ENCODE results near the gene AGPAT3.

AGPAT3 gene

DNA sequence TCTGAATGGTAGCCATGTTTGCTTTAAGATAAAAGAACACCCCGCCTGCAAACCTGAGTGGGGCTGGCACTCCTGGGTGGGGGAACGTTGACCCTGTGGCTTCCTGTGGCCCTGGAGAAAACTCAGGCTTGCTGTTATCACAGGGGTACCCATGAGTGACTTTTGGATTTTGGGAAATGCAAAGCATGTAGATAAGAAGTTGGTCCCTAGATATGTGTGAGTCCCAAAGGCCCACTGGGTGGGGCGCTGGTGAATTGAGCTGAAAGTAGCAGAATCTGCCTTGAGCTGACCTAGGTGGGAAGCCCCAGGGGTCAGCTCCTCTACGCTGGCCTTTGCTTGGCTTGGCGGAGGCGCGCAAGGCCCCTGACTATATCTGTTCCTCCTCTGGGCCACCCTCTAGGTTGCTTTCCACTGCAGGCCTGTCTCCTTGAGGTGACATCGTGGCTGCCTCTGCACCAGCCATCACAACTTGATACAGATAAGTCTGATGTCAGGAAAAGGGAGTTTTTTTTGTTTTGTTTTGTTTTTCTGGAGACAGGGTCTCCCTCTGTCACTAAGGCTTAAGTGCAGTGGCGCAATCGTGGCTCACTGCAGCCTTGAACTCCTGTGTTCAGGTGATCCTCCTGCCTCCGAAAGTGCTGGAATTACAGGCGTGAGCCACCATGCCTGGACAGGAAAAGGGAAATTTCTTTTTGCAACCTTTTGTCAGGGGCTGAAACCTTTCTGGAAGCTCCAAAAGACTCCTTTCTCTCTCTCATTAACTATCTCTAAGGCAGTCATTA lies 72.2 kb downstream of the AGPAT3 start:
- no peak for TF ChIP-seq POLR2A (IDR thresholded peaks at IDR 0.05; ENCODE audit: low read depth, low read length)
- TF ChIP-seq TAF1 (IDR thresholded peaks at IDR 0.05; ENCODE audit: borderline replicate concordance, low read depth, low read length): no peak
- no peak for TF ChIP-seq POLR2AphosphoS5 (IDR thresholded peaks at IDR 0.05; ENCODE audit: low read depth, low read length)
- DNase-seq (ENCODE audit: insufficient read length) (no peak), FAIRE-seq (no peak)

DNA sequence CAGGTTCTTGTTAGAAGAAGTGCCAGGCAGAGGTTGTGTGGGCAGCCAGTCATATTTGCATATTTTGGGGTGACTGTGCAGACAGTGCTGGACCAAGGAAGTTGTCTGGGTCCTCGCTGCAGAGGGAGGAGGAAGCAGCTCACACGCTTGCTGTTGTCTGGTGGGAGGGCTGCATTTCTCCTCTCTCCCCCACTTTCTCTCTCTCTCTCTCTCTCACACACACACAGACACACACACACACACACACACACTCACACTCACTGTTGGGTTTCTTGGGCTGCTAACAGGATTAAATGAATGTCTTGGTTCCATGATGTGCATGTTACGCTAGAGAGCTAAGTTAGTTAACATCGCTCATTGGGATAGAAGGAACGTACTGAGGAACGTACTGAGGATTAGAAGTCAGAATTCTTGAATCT lies 72.9 kb downstream of the AGPAT3 start:
- peak; percentile 65 for DNase-seq (ENCODE audit: insufficient read length)
- FAIRE-seq: peak; percentile 92
- TF ChIP-seq POLR2AphosphoS5 (IDR thresholded peaks at IDR 0.05; ENCODE audit: low read depth, low read length) (0 out of 2 replicates have a peak, but pooled peaks have one; percentile 30), POLR2A (IDR thresholded peaks at IDR 0.05; ENCODE audit: low read depth, low read length) (no peak)

DNA sequence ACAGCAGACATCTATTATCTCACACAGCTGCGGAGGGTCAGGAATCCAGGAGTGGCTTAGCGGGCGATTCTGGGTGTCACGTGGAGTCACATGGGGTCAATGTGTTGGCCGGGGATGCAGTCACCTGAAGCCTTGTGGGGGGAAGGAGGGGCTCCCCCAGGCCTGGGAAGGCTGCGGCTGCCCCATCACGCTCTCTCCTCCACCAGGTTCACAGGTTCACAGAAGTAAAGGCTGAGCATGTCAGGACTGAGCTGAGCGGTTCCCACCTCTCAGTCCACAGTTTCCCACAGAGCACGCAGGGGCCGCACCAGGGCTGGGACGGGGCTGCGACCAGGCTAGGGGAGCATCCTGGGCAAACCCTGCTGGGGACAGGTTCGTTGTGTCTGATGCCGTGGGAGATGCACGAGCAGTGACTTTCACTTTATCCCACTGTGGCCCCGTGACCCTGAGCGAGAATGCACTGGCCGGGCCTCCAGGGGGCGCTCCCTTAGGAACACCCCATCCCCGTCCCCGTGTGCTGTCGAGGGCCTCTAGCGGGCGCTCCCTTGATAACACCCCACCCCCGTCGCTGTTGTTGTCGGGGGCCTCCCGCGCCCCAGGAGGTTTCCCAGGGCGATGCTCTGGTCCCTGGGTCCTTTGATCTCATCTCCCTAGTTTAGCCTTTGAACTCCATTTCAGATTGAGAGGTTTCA lies 73.9 kb downstream of the AGPAT3 start:
- FAIRE-seq: peak; percentile 97
- DNase-seq (ENCODE audit: insufficient read length): peak; percentile 96
- TF ChIP-seq TAF1 (IDR thresholded peaks at IDR 0.05; ENCODE audit: borderline replicate concordance, low read depth, low read length): no peak
- TF ChIP-seq POLR2A (IDR thresholded peaks at IDR 0.05; ENCODE audit: low read depth, low read length): no peak; the same call in 1 of the 2 replicates
- no peak for TF ChIP-seq POLR2AphosphoS5 (IDR thresholded peaks at IDR 0.05; ENCODE audit: low read depth, low read length)

DNA sequence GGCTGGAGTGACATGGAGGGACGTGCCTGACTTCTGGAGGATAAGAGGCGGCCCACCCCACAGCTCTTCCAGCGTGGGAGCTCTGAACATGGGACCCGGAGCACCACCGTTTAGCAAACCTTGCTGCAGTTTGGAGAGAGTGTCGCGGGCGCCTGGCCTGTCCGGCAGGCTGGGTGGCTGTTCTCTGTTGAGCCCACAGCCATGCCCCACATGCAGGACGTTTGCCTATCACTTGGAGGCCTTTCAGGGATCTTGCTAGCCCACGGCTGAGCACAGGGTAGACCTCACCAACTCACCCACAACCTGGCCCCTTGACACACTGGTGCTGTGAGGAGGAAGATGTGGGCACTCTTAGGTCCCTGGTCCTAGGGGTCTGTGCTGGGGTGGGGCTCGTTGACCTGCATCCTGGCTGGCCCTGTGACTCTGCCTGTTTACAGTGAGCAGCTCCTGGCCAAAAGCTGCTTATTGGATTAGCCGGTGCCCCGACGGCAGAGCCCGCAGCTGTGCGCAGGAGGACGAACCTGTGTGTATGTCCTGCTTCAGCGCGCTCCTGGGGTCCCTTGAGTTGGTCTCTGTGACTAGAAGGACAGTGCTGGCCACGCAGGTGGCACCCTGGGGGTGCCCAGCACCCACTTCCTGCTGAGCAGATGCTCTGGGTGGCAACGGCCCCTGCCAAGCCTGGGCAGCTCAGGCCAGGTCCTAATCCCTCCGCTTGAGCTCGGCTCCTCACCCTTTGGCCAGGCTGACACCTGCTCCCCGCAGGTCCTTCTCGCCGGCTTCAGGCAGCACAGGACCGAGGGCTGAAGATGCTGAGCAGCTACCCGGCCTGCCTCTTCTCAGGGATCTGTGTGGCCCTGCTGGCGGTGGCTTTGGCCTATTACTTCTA lies 74.7 kb downstream of the AGPAT3 start:
- no peak for FAIRE-seq
- no peak for DNase-seq (ENCODE audit: insufficient read length)
- TF ChIP-seq POLR2A (IDR thresholded peaks at IDR 0.05; ENCODE audit: low read depth, low read length) (no peak), TAF1 (IDR thresholded peaks at IDR 0.05; ENCODE audit: borderline replicate concordance, low read depth, low read length) (no peak), POLR2AphosphoS5 (IDR thresholded peaks at IDR 0.05; ENCODE audit: low read depth, low read length) (no peak)

DNA sequence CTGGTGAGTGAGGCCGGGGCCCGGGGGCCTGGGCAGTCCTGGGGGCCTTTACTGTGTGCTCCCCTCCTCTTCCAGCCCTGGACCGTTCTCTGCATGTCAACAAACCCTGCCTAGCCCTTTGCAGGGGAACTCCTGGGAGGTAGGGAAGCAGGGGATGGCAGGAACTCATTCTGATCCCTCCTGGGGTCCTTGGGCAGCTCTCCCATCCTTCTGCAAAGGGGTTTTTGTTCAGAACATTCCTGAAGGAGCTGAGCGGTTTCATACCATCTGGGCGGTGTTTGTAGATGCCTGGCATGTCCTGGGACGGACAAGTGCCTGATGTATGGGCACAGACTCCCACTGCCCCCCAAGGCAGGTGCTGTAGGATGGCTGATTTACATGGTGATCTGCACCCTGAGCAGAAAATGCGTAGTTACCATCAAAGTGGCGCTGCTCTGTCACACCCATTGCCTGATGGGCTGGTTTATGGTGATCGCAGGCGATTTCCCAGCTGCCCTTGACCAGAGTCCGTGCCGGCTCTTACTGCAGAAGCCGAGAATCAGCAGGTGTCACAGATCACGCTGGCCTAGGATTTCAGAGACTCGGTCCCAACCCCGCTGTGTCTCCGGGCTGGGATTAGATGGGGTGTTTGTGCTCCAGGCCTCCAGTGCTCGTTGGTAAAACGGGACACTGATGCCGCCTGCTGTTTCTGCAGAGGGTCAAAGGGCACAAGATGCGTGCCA lies 75.5 kb downstream of the AGPAT3 start:
- TF ChIP-seq POLR2A (IDR thresholded peaks at IDR 0.05; ENCODE audit: low read depth, low read length) (no peak), POLR2AphosphoS5 (IDR thresholded peaks at IDR 0.05; ENCODE audit: low read depth, low read length) (no peak), TAF1 (IDR thresholded peaks at IDR 0.05; ENCODE audit: borderline replicate concordance, low read depth, low read length) (no peak)
- FAIRE-seq (no peak), DNase-seq (ENCODE audit: insufficient read length) (no peak)

DNA sequence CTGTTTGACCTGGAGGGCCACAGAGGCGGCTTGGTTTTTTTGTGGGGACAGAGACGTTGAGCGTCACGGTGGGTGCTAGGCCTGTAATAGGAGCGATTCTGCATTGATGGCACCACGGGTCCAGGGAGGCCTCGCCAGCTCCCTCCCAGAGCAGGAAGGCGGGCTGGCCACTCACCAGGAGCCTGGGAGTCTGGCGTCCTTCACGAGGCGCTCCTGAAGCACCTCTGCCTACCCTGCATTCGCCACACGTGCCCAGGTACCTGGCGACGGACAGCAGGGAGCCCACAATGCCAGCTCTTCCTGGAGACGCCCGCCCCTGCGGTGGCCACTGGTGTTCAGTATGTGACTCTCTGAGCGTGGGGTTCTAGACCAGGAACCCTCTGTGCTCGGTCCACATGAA lies 77.2 kb downstream of the AGPAT3 start:
- FAIRE-seq (no peak), DNase-seq (ENCODE audit: insufficient read length) (no peak)
- TF ChIP-seq POLR2AphosphoS5 (IDR thresholded peaks at IDR 0.05; ENCODE audit: low read depth, low read length): no peak
- no peak for TF ChIP-seq POLR2A (IDR thresholded peaks at IDR 0.05; ENCODE audit: low read depth, low read length)
- TF ChIP-seq TAF1 (IDR thresholded peaks at IDR 0.05; ENCODE audit: borderline replicate concordance, low read depth, low read length): no peak

DNA sequence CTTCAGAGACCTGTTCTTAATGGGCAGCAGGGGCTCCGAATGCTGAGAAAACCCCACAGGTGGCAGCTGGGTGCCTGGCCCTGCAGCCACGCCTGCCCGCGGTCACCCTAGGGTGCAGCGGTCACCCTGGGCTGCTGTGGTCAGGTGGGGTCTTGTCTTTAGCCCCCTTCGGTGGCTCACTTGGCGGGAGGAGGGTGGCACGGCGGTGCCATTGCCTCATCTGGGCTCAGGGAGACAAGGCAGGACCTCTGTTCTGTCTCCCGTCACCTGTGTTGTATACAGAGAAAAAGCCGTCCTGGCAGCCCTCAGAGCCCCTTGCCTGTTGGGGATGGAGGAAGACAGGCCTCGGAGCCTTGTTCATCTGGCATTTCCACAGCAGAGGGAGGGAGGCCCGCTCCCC lies 77.6 kb downstream of the AGPAT3 start:
- no peak for DNase-seq (ENCODE audit: insufficient read length)
- TF ChIP-seq TAF1 (IDR thresholded peaks at IDR 0.05; ENCODE audit: borderline replicate concordance, low read depth, low read length) (no peak), POLR2A (IDR thresholded peaks at IDR 0.05; ENCODE audit: low read depth, low read length) (no peak), POLR2AphosphoS5 (IDR thresholded peaks at IDR 0.05; ENCODE audit: low read depth, low read length) (no peak)
- FAIRE-seq: no peak

DNA sequence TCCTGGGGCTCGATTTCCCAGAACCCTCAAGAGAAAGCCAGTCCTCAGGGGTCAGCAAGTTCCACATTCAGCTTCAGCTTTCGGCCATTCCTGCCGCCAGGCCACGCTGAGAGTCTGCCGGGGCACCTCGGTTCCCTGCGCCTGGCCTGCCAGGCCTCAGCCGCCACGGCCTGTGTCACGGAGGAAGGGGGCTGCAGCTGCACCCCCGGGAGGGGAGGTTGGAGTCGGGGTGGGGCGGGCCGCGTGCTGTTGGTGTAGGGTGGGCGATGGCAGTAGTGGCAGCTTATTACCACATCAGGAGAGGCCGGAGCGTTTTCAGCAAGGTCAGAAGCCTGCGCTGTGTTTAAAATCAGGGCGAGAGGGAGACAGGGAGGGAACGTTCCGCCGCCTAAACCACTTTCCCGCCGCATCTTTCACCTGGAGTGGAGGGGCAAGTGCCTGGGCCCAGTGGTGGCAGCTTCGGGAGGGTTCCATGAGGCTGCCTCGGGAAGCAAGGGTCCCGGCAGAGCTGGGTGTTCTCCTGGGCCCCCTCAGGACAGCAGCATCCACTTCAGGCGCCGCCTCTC lies 78.6 kb downstream of the AGPAT3 start:
- FAIRE-seq (no peak), DNase-seq (ENCODE audit: insufficient read length) (no peak)
- TF ChIP-seq POLR2A (IDR thresholded peaks at IDR 0.05; ENCODE audit: low read depth, low read length): no peak
- no peak for TF ChIP-seq TAF1 (IDR thresholded peaks at IDR 0.05; ENCODE audit: borderline replicate concordance, low read depth, low read length)
- TF ChIP-seq POLR2AphosphoS5 (IDR thresholded peaks at IDR 0.05; ENCODE audit: low read depth, low read length): no peak

DNA sequence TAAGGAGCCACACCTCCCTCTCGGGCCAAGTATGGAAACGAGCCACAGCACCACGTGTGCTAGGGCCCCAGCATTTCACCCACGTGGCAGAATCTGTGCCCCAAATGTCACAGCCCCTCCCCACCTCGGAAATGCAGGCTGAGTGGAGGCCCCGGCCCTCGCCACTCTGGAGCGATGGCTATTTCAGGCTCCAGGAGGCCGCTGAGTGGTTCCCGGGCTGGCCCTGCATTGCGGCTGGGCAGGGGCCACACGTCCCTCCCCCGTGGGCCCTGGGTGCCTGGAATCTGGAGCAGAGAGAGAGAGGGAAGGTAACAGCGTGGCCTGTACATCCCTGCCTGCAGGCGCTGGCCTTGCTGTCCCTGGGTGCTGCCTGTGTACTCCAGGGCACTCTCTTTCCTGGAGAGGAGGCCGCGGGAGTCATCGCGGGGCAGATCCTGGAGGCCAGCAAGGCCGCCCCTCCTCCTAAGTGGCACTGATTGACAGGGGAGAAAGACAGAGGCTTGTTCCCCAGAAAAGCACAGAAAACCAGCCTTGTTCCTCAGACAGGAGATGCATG lies 79.1 kb downstream of the AGPAT3 start:
- FAIRE-seq (no peak), DNase-seq (ENCODE audit: insufficient read length) (no peak)
- no peak for TF ChIP-seq TAF1 (IDR thresholded peaks at IDR 0.05; ENCODE audit: borderline replicate concordance, low read depth, low read length)
- no peak for TF ChIP-seq POLR2A (IDR thresholded peaks at IDR 0.05; ENCODE audit: low read depth, low read length)
- TF ChIP-seq POLR2AphosphoS5 (IDR thresholded peaks at IDR 0.05; ENCODE audit: low read depth, low read length): no peak

DNA sequence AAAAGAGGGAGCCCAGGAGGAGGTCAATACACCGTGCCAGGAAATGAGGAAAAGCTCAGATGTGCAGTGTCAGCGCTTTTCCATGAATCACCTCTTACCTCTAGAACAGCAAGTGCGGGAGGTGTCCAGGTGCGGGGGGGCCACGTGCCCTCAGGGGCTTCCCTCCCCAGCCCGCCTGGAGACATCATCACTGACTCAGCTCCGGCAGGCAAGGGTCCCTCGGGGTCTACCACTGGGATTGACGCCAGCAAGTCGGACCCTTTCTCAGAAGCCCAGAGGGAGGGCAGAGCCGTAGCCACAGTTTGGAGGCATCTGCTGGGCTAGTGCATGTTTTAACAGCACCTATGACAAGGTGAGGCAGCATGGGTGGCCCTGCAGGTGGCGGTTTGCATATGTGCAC lies 79.7 kb downstream of the AGPAT3 start:
- FAIRE-seq: no peak
- no peak for DNase-seq (ENCODE audit: insufficient read length)
- TF ChIP-seq POLR2AphosphoS5 (IDR thresholded peaks at IDR 0.05; ENCODE audit: low read depth, low read length): no peak
- no peak for TF ChIP-seq POLR2A (IDR thresholded peaks at IDR 0.05; ENCODE audit: low read depth, low read length)
- TF ChIP-seq TAF1 (IDR thresholded peaks at IDR 0.05; ENCODE audit: borderline replicate concordance, low read depth, low read length): no peak

Data from GM12892 (cell line).